ENCODE data around the gene IL37.
A peak's percentile ranks its signal among the peaks of the same experiment; 100 is the strongest.
"Not testable (repeated sequence)": the region's sequence is repeated elsewhere in the genome, so short reads cannot be mapped to it uniquely, and the experiment has no call there.

Gene IL37

GRCh38 chr2:112923237-112923966 is 12.4 kb downstream of the IL37 start:
- DNase-seq (ENCODE audit: low read depth) = no peak

GRCh38 chr2:112923967-112924338 is 13.0 kb downstream of the IL37 start:
- DNase-seq (ENCODE audit: low read depth) = no peak

GRCh38 chr2:112924360-112924759 is 13.4 kb downstream of the IL37 start:
- DNase-seq (ENCODE audit: low read depth) = no peak

GRCh38 chr2:112924821-112925220 is 13.9 kb downstream of the IL37 start:
- no peak for DNase-seq (ENCODE audit: low read depth)

- no peak for DNase-seq (ENCODE audit: low read depth)
These were observed 15.7 kb downstream of the IL37 start for GRCh38 chr2:112926707-112927106.

GRCh38 chr2:112927745-112928144 is 16.8 kb downstream of the IL37 start:
- no peak for DNase-seq (ENCODE audit: low read depth)

- DNase-seq (ENCODE audit: low read depth) = no peak
These were observed 22.3 kb downstream of the IL37 start for GRCh38 chr2:112933261-112933660.

- DNase-seq (ENCODE audit: low read depth) = not testable (repeated sequence)
These were observed 23.2 kb downstream of the IL37 start for GRCh38 chr2:112934117-112934516.

- no peak for DNase-seq (ENCODE audit: low read depth)
These were observed 25.9 kb downstream of the IL37 start for GRCh38 chr2:112936927-112937232.

- no peak for DNase-seq (ENCODE audit: low read depth)
These were observed 27.9 kb downstream of the IL37 start for GRCh38 chr2:112938904-112939303.

- no peak for DNase-seq (ENCODE audit: low read depth)
These were observed 28.5 kb downstream of the IL37 start for GRCh38 chr2:112939425-112939824.

- DNase-seq (ENCODE audit: low read depth) = no peak
These were observed 30.1 kb downstream of the IL37 start for GRCh38 chr2:112940859-112941625.

- peak; percentile 38 for DNase-seq (ENCODE audit: low read depth)
These were observed 31.0 kb downstream of the IL37 start for GRCh38 chr2:112941753-112942653.

- DNase-seq (ENCODE audit: low read depth) = no peak
These were observed 31.7 kb downstream of the IL37 start for GRCh38 chr2:112942654-112943002.

- DNase-seq (ENCODE audit: low read depth) = no peak
These were observed 34.0 kb downstream of the IL37 start for GRCh38 chr2:112944971-112945370.

- DNase-seq (ENCODE audit: low read depth) = no peak
These were observed 35.1 kb downstream of the IL37 start for GRCh38 chr2:112946086-112946485.

GRCh38 chr2:112947374-112947773 is 36.4 kb downstream of the IL37 start:
- no peak for DNase-seq (ENCODE audit: low read depth)

- DNase-seq (ENCODE audit: low read depth) = no peak
These were observed 38.5 kb downstream of the IL37 start for GRCh38 chr2:112949456-112949855.

- no peak for DNase-seq (ENCODE audit: low read depth)
These were observed 43.4 kb downstream of the IL37 start for GRCh38 chr2:112954364-112954763.

- no peak for DNase-seq (ENCODE audit: low read depth)
These were observed 46.5 kb downstream of the IL37 start for GRCh38 chr2:112957511-112957910.

GRCh38 chr2:112958428-112959108 is 47.6 kb downstream of the IL37 start:
- DNase-seq (ENCODE audit: low read depth) = peak; percentile 30

GRCh38 chr2:112959109-112959812 is 48.3 kb downstream of the IL37 start:
- no peak for DNase-seq (ENCODE audit: low read depth)

All from GM04504 (cell line).